MCF 10A (cell line): ENCODE measurements around the gene P3H2. TPM values are rescaled to one million over a fixed set of nuclear protein-coding genes. Genes with fewer than 3 reads are reported as not detected.

Source experiments
- BruUV-seq: library from RNA; stranded (reverse); fragments of 400-500 nt; replicated peaks from 2 replicates; lab custom pipeline; 2021; lab: Mats Ljungman, UMichigan
- CTCF ChIA-PET: fragments of 300-600 bp; sonication (Branson Sonifier 250); formaldehyde crosslinking; extraction: SDS; loops from one replicate; lab custom pipeline; 2021; ENCODE audit warnings: antibody characterized with exemption, inconsistent platforms; lab: Yijun Ruan, JAX
- POLR2A ChIA-PET: fragments of 300-600, 350-650 bp; sonication (Branson Sonifier 250); formaldehyde crosslinking; extraction: SDS; loops from one replicate; lab custom pipeline; 2020; ENCODE audit warnings: antibody characterized with exemption, inconsistent platforms; lab: Yijun Ruan, JAX
- DNase-seq: peaks from one replicate; pipeline ENCODE4 v3.0.0-alpha.2; 2018; ENCODE audit not compliant: unreplicated experiment
- H3K27ac Mint-ChIP-seq: one replicate; pipeline ENCODE4 v1.8.0; 2022; ENCODE audit warnings: mild to moderate bottlenecking, low read depth, mixed read lengths; ENCODE audit not compliant: unreplicated experiment
- H3K27me3 Mint-ChIP-seq: one replicate; pipeline ENCODE4 v1.8.0; 2022; ENCODE audit warnings: mixed read lengths; ENCODE audit not compliant: insufficient read depth, unreplicated experiment
- H3K36me3 Mint-ChIP-seq: one replicate; pipeline ENCODE4 v1.8.0; 2022; ENCODE audit warnings: mild to moderate bottlenecking, moderate library complexity, mixed read lengths; ENCODE audit not compliant: insufficient read depth, unreplicated experiment
- H3K4me1 Mint-ChIP-seq: one replicate; pipeline ENCODE4 v1.8.0; 2022; ENCODE audit warnings: mixed read lengths; ENCODE audit not compliant: insufficient read depth, unreplicated experiment
- H3K4me3 Mint-ChIP-seq: one replicate; pipeline ENCODE4 v1.8.0; 2022; ENCODE audit warnings: mild to moderate bottlenecking, moderate library complexity, mixed read lengths; ENCODE audit not compliant: unreplicated experiment
- H3K9me3 Mint-ChIP-seq: one replicate; pipeline ENCODE4 v1.8.0; 2022; ENCODE audit warnings: mixed read lengths; ENCODE audit not compliant: unreplicated experiment
- intact Hi-C: fragments of 100-400 bp; cut with micrococcal nuclease; formaldehyde crosslinking; loops from 2 replicates; pipeline ENCODE4 v1.14.1; 2022
- total RNA-seq: library from RNA; stranded (reverse); gene quantifications from 2 replicates; pipeline ENCODE4 v1.2.3, GENCODE V29; 2022
- TF ChIP-seq, protein P1 (sequence below): fragments of 200-600 bp; IDR thresholded peaks from one replicate; pipeline ENCODE4 v1.8.0; 2022; ENCODE audit warnings: antibody characterized with exemption, mild to moderate bottlenecking; ENCODE audit not compliant: unreplicated experiment

The P3H2 gene
- total RNA-seq, 1 experiment from 2014 or later: 60.2 TPM

DNA sequence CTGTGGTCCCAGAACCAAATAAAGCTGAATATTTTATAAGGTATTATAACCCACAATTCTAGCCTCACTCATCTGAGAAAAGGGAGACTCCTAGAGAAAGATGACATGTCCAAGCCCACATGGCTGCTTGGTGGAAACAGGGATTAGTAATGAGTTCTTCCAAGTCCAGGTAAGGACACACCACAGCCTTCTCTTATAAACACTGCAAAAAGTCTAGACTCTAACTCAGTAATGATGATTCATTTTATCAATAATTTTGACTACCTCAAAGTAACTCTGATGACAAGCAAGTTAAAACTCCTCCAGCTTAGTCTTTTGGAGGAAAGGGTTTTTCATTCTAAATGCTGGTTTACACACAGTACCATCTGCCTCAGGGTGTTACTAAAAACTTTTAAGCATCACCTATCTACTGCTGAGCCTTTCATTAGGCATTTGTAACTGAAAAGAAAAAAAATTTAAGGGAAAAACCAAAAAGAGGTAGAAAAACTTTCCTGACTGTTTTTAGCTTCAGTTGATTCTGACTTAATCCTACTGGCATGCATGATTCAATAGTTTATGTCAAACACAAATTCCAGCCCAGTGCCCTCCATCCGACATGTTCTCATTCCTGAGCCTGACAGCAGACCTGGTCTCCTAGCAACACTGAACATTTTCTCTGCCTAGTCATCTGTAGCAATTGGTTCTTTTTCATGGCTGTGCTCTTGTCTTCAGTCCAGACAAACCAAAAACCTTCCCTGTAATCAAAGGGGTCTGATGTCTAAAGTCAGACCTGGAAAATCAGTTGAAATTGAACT is 43.9 kb downstream of the P3H2 start:
- Mint-ChIP-seq H3K27ac (peak overlapping the region; percentile 92), H3K4me1 (peaks cover 28% of the 10 kb centered on the region), H3K27me3 (no peaks in the 10 kb centered on the region), H3K36me3 (peaks cover 4% of the 10 kb centered on the region), H3K4me3 (no peak overlapping the region), H3K9me3 (no peaks in the 10 kb centered on the region)
- ChIA-PET POLR2A (interaction anchor here (1.0 to 1.9 kb wide), 6 partner anchors 14 to 43 kb away, joined by 3 to 8 read pairs (median 5); partner anchors contain the start of gene P3H2), CTCF (interaction anchor here (0.6 kb wide), 1 partner anchor 63 kb away, joined by 3 read pairs; no protein-coding TSS in a partner anchor)
- TF ChIP-seq, protein P1, sequence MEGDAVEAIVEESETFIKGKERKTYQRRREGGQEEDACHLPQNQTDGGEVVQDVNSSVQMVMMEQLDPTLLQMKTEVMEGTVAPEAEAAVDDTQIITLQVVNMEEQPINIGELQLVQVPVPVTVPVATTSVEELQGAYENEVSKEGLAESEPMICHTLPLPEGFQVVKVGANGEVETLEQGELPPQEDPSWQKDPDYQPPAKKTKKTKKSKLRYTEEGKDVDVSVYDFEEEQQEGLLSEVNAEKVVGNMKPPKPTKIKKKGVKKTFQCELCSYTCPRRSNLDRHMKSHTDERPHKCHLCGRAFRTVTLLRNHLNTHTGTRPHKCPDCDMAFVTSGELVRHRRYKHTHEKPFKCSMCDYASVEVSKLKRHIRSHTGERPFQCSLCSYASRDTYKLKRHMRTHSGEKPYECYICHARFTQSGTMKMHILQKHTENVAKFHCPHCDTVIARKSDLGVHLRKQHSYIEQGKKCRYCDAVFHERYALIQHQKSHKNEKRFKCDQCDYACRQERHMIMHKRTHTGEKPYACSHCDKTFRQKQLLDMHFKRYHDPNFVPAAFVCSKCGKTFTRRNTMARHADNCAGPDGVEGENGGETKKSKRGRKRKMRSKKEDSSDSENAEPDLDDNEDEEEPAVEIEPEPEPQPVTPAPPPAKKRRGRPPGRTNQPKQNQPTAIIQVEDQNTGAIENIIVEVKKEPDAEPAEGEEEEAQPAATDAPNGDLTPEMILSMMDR: no peak
- peak; percentile 73 for DNase-seq
- BruUV-seq: TSS peak; percentile 86
- intact Hi-C loops: no loop called here

GRCh38 chr3:190076136-190076535 is 44.6 kb downstream of the P3H2 start:
- Mint-ChIP-seq H3K4me3 (no peak overlapping the region), H3K36me3 (peaks cover 4% of the 10 kb centered on the region), H3K9me3 (no peaks in the 10 kb centered on the region), H3K4me1 (peaks cover 28% of the 10 kb centered on the region), H3K27ac (peak overlapping the region; percentile 92), H3K27me3 (no peaks in the 10 kb centered on the region)
- ChIA-PET POLR2A (interaction anchor here (1.0 to 1.9 kb wide), 4 partner anchors 16 to 44 kb away, joined by 3 to 8 read pairs (median 4); partner anchors contain the start of gene P3H2), CTCF (interaction anchor here (0.6 kb wide), 1 partner anchor 63 kb away, joined by 3 read pairs; no protein-coding TSS in a partner anchor)
- DNase-seq: no peak
- TF ChIP-seq, protein P1: no peak
- BruUV-seq: no TSS peak
- intact Hi-C loops: no loop called here

GRCh38 chr3:190074817-190075216 is 45.9 kb downstream of the P3H2 start:
- ChIA-PET CTCF (interaction anchor here (0.6 kb wide), 1 partner anchor 62 kb away, joined by 3 read pairs; no protein-coding TSS in a partner anchor), POLR2A (no interaction called here)
- H3K4me3 Mint-ChIP-seq: no peak overlapping the region
- no peak for DNase-seq
- no TSS peak for BruUV-seq
- no peaks in the 10 kb centered on the region for H3K9me3 Mint-ChIP-seq
- intact Hi-C loops: no loop called here
- H3K4me1 Mint-ChIP-seq: peaks cover 28% of the 10 kb centered on the region
- peaks cover 4% of the 10 kb centered on the region for H3K36me3 Mint-ChIP-seq
- TF ChIP-seq, protein P1: no peak
- H3K27me3 Mint-ChIP-seq: no peaks in the 10 kb centered on the region
- H3K27ac Mint-ChIP-seq: peak overlapping the region; percentile 92
